Activated T-helper 1 cell treated with anti-CD3 and anti-CD28 coated beads, Interleukin-12 subunit alpha, Interleukin-12 subunit beta, Interleukin-2, Interleukin-4 antibody, amounts not matched to agents 30 ng/mL and 10 ng/mL and 1 ng/mL, durations not matched to agents 14 hours and 24 hours and 36 hours (primary cell): ENCODE data around the gene HES4. TPM values are rescaled to one million over a fixed set of nuclear protein-coding genes. Genes with fewer than 3 reads are reported as not detected.
A peak's percentile ranks its signal among the peaks of the same experiment; 100 is the strongest.

ENCODE experiments used
- DNase-seq: peaks from one replicate; pipeline ENCODE4 v3.0.0; 2021; ENCODE audit warnings: low spot score
- H3K27ac Mint-ChIP-seq: one replicate; pipeline ENCODE4 v1.8.0; 2021; ENCODE audit warnings: mild to moderate bottlenecking, mixed read lengths
- H3K27me3 Mint-ChIP-seq: one replicate; pipeline ENCODE4 v1.8.0; 2022; ENCODE audit warnings: mild to moderate bottlenecking, moderate library complexity, mixed read lengths; ENCODE audit not compliant: insufficient read depth
- H3K36me3 Mint-ChIP-seq: one replicate; pipeline ENCODE4 v1.8.0; 2021; ENCODE audit warnings: low read depth, mixed read lengths
- H3K4me1 Mint-ChIP-seq: one replicate; pipeline ENCODE4 v1.8.0; 2021; ENCODE audit warnings: low read depth, mixed read lengths
- H3K4me3 Mint-ChIP-seq: one replicate; pipeline ENCODE4 v1.8.0; 2021; ENCODE audit warnings: mild to moderate bottlenecking, moderate library complexity, mixed read lengths
- H3K9me3 Mint-ChIP-seq: one replicate; pipeline ENCODE4 v1.8.0; 2021; ENCODE audit warnings: mixed read lengths
- intact Hi-C: fragments of 100-400 bp; cut with micrococcal nuclease; formaldehyde crosslinking; loops from one replicate; pipeline ENCODE4 v1.15.1; 2024
- total RNA-seq: library from RNA; stranded (reverse); gene quantifications from 2 replicates; pipeline ENCODE4 v1.2.3, GENCODE V29; 2022

HES4 gene
- total RNA-seq, 1 donor from 2014 or later: 1.8 TPM

DNA sequence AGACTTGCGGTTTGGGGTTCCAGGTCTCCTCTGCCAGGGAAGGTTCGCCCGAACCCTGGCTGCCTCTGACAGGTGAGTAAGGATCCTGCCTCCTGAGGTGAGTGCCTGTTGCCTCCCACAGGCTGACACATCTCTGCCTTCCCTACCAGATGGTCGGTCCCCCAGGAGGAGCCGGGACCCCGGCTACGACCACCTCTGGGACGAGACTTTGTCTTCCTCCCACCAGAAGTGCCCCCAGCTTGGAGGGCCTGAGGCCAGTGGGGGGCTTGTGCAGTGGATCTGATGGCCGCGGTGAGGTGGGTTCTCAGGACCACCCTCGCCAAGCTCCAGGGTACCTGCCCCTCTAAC lies 25.6 kb downstream of the HES4 start:
- Mint-ChIP-seq H3K4me3 (no peak overlapping the region), H3K4me1 (no peaks in the 10 kb centered on the region), H3K27me3 (peaks cover 5% of the 10 kb centered on the region), H3K36me3 (no peaks in the 10 kb centered on the region), H3K27ac (no peak overlapping the region), H3K9me3 (no peaks in the 10 kb centered on the region)
- intact Hi-C loops: no loop called here
- DNase-seq: no peak

DNA sequence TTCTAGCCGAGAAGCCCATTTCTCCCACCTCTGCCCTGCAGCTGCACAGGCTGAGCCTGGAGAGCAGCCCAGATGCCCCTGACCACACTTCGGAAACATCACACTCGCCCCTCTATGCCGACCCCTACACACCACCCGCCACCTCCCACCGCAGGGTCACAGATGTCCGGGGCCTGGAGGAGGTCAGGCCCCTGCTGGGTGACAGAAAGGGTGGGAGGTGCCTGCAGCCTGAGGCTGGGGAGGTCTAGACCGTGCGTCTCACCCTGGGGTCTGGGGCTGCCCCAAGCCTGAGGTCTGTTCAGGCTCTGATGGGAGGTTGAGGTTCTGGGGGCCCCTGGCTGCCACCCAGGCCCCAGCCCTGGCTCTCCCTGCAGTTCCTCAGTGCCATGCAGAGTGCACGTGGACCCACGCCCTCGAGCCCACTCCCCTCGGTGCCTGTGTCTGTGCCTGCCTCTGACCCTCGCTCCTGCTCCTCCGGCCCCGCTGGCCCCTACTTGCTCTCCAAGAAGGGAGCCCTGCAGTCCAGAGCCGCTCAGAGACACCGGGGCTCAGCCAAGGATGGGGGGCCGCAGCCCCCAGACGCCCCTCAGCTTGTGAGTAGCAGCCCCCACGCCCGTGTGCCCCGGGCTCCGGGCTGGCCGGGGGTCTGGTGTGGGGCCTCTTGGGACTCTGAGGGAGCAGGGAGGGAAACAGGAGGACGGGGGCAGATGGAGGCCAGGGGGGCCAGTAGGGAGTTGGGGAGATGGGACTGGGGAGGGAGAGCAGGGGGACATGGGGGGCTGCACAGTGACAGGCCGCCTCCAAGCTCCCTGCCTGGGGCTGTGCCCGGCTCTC lies 26.2 kb downstream of the HES4 start:
- intact Hi-C loops: no loop called here
- H3K27me3 Mint-ChIP-seq: peaks cover 5% of the 10 kb centered on the region
- no peaks in the 10 kb centered on the region for H3K9me3 Mint-ChIP-seq
- H3K4me1 Mint-ChIP-seq: no peaks in the 10 kb centered on the region
- no peak for DNase-seq
- H3K4me3 Mint-ChIP-seq: no peak overlapping the region
- no peaks in the 10 kb centered on the region for H3K36me3 Mint-ChIP-seq
- no peak overlapping the region for H3K27ac Mint-ChIP-seq

DNA sequence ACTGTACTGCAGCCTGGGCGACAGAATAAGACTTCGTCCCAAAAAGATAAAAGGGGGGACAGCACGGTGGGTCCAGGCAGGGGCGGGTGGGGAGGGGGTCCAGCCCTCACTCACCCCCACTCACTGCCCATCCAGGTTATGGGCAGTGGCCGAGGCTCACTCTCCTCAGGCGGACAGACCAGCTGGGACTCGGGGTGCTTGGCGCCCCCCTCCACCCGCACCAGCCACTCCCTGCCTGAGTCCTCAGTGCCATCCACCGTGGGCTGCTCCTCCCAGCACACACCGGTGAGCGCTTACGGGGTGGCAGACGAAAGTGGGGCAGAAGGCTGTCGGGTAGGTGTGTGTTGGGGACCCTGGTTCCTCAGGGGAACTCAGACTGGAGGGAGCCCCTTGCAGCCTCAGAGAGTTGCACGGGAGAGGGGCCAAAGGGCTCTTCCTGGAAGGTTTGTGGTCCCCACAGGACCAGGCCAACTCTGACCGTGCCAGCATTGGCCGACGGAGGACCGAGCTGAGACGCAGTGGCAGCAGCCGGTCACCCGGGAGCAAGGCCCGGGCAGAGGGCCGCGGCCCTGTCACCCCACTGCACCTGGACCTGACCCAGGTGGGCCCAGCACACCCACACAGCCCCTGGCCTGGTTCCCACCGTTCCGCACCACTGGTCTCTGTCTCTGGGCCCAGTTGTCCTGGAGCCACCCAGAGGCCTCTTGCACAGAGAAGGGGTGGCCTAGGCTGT lies 27.0 kb downstream of the HES4 start:
- no peak for DNase-seq
- no peaks in the 10 kb centered on the region for H3K4me1 Mint-ChIP-seq
- H3K4me3 Mint-ChIP-seq: no peak overlapping the region
- H3K27me3 Mint-ChIP-seq: peaks cover 9% of the 10 kb centered on the region
- no peaks in the 10 kb centered on the region for H3K9me3 Mint-ChIP-seq
- no peaks in the 10 kb centered on the region for H3K36me3 Mint-ChIP-seq
- H3K27ac Mint-ChIP-seq: no peak overlapping the region
- intact Hi-C loops: no loop called here

DNA sequence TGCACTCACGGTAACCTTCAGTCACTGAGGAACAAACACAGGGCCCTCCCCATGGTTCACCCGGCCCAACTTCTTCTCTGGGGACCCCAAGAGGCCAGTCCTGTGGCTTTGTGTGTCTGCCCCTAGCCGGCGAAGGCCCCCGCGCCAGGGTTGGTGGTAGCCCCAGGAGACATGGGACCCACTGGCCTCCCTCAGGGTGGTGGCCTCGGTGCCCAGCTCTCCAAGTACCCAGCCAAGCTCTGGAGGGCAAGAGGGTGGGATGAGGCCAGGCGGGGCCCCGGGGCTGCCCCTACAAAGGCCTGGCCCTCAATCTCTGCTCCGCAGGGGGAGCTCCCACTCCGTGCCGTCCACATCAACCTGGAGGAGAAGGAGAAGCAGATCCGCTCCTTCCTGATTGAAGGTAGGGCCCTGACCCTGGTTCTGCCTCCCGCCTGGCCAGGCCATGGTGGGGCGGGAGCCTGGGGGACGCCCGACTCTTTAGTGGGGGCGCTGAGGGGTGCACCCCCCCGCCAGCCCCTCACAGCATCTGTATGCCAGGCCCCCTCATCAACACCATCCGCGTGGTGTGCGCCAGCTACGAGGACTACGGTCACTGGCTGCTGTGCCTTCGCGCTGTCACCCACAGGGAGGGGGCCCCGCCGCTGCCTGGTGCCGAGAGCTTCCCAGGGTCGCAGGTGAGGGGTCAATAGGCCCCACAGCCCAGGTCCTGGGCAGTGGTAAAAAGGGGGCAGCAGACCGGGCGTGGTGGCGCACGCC lies 28.0 kb downstream of the HES4 start:
- no peak overlapping the region for H3K27ac Mint-ChIP-seq
- H3K4me1 Mint-ChIP-seq: no peaks in the 10 kb centered on the region
- peaks cover 9% of the 10 kb centered on the region for H3K27me3 Mint-ChIP-seq
- no peak for DNase-seq
- no peaks in the 10 kb centered on the region for H3K9me3 Mint-ChIP-seq
- intact Hi-C loops: no loop called here
- no peak overlapping the region for H3K4me3 Mint-ChIP-seq
- no peaks in the 10 kb centered on the region for H3K36me3 Mint-ChIP-seq

DNA sequence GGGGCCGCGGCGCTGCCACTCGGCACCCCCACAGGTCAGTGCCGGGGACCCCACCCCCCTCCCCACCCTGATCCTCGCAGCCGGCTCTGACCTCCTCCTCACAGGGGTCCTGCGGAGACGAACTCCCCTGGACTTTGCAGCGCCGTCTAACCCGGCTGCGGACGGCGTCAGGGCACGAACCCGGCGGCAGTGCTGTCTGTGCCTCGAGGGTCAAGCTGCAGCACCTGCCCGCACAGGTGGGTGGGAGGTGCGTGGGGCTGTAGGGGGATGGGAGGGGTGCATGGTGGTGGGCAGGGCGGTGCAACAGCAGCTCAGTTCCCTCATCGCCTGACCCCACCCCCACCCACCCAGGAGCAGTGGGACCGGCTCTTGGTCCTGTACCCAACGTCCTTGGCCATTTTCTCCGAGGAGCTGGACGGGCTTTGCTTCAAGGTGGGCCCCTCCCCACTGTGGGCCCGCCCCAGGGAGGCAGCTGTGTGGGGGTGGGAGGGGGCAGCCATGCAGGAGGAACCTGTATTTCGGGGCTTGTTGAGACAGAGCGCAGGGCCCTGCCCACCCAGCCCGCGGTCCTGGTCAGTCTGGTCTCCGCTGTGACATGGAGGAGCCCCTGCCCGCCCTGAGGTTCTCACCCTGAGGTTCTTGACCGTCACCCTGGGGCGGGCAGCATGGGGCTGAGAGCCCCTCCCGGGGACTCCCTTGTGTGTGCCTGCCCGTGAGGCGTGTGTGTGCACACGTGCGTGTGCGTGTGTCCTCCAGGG lies 28.7 kb downstream of the HES4 start:
- Mint-ChIP-seq H3K4me3 (no peak overlapping the region), H3K27ac (no peak overlapping the region), H3K36me3 (no peaks in the 10 kb centered on the region), H3K27me3 (peaks cover 9% of the 10 kb centered on the region), H3K9me3 (no peaks in the 10 kb centered on the region), H3K4me1 (no peaks in the 10 kb centered on the region)
- no peak for DNase-seq
- intact Hi-C loops: no loop called here

DNA sequence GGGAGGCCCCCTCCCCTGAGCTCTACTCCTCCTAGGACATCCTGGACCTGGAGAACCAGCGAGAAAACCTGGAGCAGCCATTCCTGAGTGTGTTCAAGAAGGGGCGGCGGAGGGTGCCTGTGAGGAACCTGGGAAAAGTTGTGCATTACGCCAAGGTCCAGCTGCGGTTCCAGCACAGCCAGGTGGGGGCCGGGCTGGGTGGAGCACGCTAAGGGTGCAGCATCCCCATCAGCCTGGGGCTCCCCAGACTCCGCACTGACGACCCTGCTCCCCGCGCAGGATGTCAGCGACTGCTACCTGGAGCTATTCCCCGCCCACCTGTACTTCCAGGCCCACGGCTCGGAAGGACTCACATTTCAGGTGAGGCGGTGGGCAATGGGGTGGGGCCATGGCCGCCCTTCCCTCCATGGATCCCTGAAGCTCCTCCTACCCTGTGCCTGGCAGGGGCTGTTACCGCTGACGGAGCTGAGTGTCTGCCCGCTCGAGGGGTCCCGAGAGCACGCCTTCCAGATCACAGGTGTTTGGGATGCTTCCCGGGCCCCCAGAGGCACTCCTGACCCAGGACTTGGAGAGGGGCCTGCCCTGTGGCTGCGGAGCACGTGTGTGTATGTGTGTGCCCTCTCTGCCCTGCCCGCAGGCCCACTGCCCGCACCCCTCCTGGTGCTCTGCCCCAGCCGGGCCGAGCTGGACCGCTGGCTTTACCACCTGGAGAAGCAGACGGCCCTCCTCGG lies 29.5 kb downstream of the HES4 start:
- Mint-ChIP-seq H3K36me3 (no peaks in the 10 kb centered on the region), H3K27ac (no peak overlapping the region)
- no peak for DNase-seq

DNA sequence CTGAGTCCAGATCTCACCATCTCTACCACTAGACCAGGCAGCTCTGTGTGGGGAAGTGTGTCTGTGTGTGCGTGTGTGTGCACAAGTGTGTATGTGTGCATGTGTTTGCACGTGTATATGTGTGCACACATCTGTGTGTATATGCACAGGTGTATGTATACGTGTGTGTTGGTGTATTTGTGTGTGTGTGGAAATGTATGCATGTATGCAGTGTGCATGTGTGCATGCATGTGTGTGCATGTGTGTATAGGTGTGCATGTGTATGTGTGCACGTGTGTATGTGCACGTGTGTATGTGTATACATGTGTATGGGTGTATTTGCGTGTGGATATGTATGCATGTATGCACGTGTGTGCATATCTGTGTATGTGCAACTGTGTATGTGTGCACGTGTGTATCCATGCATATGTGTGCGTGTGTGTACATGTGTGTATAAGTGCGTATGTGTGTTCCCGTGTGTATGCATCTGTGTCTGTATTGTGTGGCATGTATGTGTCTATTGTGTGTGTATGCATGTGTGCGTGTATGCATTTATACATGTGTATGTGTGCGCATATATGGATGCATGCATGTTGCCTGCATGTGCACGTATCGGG lies 30.5 kb downstream of the HES4 start:
- Mint-ChIP-seq H3K9me3 (no peaks in the 10 kb centered on the region), H3K36me3 (no peaks in the 10 kb centered on the region), H3K27ac (no peak overlapping the region), H3K4me1 (no peaks in the 10 kb centered on the region), H3K4me3 (no peak overlapping the region), H3K27me3 (peaks cover 4% of the 10 kb centered on the region)
- intact Hi-C loops: no loop called here
- DNase-seq: no peak

More for the DNA sequence above, 29.5 kb downstream of the HES4 start:
- H3K4me1 Mint-ChIP-seq: no peaks in the 10 kb centered on the region
- H3K4me3 Mint-ChIP-seq: no peak overlapping the region
- no peaks in the 10 kb centered on the region for H3K9me3 Mint-ChIP-seq
- peaks cover 4% of the 10 kb centered on the region for H3K27me3 Mint-ChIP-seq
- intact Hi-C loops: no loop called here

DNA sequence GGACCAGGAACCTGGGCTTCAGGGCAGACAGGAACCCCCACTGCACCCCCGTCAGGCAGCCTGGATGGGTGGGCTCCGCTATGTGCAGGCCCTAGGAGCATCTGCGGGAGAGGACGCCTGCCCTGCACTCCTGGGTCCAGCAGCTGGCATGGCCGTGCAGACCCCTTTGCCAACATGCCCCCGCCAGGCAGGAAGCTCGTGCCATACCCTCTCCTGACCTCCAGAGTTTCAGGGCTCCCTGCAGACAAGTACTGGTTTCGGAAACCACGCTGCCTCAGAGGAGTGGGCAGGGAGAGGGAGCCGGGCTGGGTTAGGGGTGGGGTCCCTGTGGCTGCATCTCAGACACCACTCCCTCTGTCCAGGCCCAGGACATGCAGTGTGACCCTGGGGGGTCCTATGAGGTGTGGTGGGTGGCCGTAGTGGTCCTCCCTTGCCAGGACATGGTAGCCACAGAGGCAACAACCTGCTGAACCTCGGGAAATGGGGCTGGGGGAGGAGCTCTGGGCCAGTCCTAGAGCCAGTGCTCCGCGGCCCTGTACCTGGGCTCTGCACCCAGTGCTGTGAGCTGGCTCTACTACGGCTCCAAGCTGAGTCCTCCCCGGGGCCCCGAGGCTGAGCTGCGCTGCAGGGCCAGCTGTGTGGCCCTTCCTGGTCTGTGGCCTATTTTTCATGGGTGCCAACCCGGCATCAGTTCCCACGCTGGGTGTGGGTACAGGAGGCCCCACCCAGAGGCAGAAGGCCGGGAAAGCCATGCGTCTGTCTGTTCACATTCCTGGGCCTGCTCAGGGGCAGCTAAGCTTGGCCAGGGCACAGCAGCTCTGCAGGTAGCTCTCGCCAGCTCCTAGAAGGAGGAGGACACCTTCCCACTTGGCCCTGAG lies 32.2 kb downstream of the HES4 start:
- H3K4me1 Mint-ChIP-seq: no peaks in the 10 kb centered on the region
- peaks cover 4% of the 10 kb centered on the region for H3K27me3 Mint-ChIP-seq
- DNase-seq: no peak
- H3K27ac Mint-ChIP-seq: no peak overlapping the region
- intact Hi-C loops: loop anchor here (1.0 kb wide), 1 partner anchor 8 kb away; the partner anchor contains the start of gene NOC2L
- no peaks in the 10 kb centered on the region for H3K9me3 Mint-ChIP-seq
- H3K4me3 Mint-ChIP-seq: no peak overlapping the region
- no peaks in the 10 kb centered on the region for H3K36me3 Mint-ChIP-seq

DNA sequence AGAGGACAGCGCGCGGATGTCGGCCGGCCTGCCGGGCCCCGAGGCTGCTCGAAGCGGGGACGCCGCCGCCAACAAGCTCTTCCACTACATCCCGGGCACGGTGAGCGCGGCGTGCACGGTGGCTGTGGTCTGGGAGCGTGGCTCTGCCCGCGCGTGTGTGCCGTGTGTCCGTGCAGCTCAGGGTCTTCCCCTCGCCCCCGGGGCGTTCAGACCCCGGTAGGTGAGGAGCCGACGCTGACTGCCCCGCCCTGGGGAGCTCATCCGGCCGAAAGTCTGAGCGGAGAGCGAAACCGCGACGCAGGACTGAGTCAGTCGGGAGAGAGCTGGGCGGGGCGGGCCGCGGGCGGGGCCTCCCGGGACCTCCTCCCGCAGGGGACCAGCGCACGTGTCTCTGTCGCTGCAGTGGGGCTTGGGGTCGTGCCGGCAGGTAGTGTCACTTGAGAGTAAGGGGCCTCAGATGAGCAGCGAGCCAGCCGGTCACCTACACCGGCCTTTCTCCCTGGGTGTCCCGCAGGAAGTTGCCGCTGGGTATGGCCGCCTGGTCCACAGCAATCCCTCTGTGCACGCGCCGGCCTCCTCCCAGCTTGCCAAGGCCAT lies 33.1 kb downstream of the HES4 start:
- DNase-seq: peak; percentile 68
- no peaks in the 10 kb centered on the region for H3K4me1 Mint-ChIP-seq
- H3K27me3 Mint-ChIP-seq: peaks cover 4% of the 10 kb centered on the region
- peak overlapping the region; percentile 44 for H3K27ac Mint-ChIP-seq
- intact Hi-C loops: loop anchor here (1.0 kb wide), 1 partner anchor 8 kb away; the partner anchor contains the start of gene NOC2L
- H3K36me3 Mint-ChIP-seq: no peaks in the 10 kb centered on the region
- H3K4me3 Mint-ChIP-seq: peak overlapping the region; percentile 76
- no peaks in the 10 kb centered on the region for H3K9me3 Mint-ChIP-seq

DNA sequence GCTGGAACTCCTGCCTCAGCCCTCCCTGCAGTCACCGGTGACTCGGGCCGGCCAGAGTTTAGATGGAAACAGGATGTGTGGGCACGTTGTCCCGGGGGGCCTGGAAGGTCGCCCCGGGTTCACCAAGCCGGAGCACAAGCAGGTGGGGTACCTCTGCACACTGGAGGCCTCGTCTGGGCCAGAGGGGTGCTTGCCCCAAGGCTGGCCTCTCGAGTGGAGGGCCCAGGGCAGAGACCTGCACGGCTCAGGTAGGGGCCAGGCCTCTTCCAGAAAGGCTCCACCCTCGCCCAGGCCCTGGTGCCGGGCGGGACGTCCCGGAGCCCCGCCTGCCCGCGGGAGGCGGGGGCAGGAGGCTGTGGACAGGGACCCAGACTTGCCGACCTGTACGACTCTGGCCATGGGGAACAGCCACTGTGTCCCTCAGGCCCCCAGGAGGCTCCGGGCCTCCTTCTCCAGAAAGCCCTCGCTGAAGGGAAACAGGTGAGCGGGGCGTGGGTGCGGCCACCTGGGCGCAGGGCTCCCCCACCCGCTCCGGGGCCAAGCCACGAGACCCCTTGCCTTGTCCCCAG lies 33.7 kb downstream of the HES4 start, which contains the start of gene PLEKHN1:
TSS of gene PLEKHN1 (plus strand) at position 348 of the 569 bp plus-strand sequence. CDS start at position 398, 50 bp downstream.
- Mint-ChIP-seq H3K27ac (peak within 1 kb of the TSS; percentile 44), H3K27me3 (peaks cover 4% of the 10 kb centered on the region), H3K9me3 (no peaks in the 10 kb centered on the region), H3K36me3 (no peaks in the 10 kb centered on the region), H3K4me3 (peak within 1 kb of the TSS; percentile 76), H3K4me1 (no peaks in the 10 kb centered on the region)
- intact Hi-C loops: no loop called here
- no peak for DNase-seq
